Measurements from ENCODE around the gene CPB2. TPM values are rescaled to one million over a fixed set of nuclear protein-coding genes. Genes with fewer than 3 reads are reported as not detected.

Gene CPB2
- total RNA-seq, 4 donors from 2014 or later, result not detected

DNA sequence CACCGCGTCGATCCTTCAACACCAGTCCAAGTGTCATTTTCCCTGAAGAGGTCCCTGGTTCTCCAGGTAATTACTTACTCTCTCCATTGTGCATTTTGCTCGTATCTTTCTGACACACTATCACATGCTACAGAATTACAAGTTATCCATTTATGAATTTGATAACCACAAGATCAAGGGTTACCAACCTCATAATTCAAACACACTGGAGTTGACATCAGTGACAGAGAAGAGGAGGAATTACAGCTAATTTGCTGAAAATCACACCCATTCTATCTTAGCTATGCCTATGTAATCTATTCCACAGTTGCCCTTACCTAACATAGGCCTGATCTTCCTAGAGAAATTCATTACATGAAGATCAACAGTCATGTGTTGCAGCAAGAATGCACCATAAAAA is 66.5 kb downstream of the CPB2 start:
- Histone ChIP-seq H3K27ac (no peak overlapping the region), H3K4me3 (no peak overlapping the region), H3K36me3 (peaks cover 0 to 93% (median 5%) of the 10 kb centered on the region in 3 donors), H3K9me3 (no peaks in the 10 kb centered on the region), H3K27me3 (no peaks in the 10 kb centered on the region), H3K4me1 (no peaks in the 10 kb centered on the region)
- intact Hi-C loops (cut with DNase I), result no loop called here
- DNase-seq, result no peak
- WGBS, 2 donors, result 95 to 97% methylated on average over 4 of the region's 4 CpGs
- TF ChIP-seq, protein P1, sequence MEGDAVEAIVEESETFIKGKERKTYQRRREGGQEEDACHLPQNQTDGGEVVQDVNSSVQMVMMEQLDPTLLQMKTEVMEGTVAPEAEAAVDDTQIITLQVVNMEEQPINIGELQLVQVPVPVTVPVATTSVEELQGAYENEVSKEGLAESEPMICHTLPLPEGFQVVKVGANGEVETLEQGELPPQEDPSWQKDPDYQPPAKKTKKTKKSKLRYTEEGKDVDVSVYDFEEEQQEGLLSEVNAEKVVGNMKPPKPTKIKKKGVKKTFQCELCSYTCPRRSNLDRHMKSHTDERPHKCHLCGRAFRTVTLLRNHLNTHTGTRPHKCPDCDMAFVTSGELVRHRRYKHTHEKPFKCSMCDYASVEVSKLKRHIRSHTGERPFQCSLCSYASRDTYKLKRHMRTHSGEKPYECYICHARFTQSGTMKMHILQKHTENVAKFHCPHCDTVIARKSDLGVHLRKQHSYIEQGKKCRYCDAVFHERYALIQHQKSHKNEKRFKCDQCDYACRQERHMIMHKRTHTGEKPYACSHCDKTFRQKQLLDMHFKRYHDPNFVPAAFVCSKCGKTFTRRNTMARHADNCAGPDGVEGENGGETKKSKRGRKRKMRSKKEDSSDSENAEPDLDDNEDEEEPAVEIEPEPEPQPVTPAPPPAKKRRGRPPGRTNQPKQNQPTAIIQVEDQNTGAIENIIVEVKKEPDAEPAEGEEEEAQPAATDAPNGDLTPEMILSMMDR (IDR thresholded peaks at IDR 0.05), result no peak
- TF ChIP-seq POLR2A (IDR thresholded peaks at IDR 0.05), result no peak

DNA sequence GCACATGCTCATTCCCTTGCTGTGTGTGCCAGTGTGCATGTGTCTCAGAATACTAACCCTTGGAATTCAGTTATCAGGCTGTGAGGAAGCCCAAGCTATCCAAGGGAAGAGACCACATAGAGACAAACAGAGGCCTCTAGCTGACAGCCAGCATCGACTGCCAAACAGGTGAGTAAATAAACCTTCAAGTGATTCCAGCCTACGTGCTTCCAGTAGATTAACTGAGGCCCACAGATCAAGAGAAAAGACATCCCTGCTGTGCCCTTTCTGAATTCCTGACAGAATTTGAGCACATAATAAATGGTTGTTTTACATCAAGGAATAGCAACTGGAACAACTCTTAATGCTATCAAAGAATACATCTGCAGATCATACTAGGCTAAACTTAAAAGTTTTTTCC is 69.8 kb downstream of the CPB2 start:
- Histone ChIP-seq H3K9me3 (no peaks in the 10 kb centered on the region), H3K4me3 (no peak overlapping the region), H3K27ac (no peak overlapping the region), H3K36me3 (peaks cover 0 to 77% (median 5%) of the 10 kb centered on the region in 3 donors), H3K27me3 (no peaks in the 10 kb centered on the region), H3K4me1 (no peaks in the 10 kb centered on the region)
- intact Hi-C loops (cut with DNase I), result no loop called here
- 64 to 88% methylated on average over 2 of the region's 2 CpGs for WGBS, 2 donors
- no peak for DNase-seq
- TF ChIP-seq POLR2A (IDR thresholded peaks at IDR 0.05), result no peak
- TF ChIP-seq, protein P1 (IDR thresholded peaks at IDR 0.05), result no peak

DNA sequence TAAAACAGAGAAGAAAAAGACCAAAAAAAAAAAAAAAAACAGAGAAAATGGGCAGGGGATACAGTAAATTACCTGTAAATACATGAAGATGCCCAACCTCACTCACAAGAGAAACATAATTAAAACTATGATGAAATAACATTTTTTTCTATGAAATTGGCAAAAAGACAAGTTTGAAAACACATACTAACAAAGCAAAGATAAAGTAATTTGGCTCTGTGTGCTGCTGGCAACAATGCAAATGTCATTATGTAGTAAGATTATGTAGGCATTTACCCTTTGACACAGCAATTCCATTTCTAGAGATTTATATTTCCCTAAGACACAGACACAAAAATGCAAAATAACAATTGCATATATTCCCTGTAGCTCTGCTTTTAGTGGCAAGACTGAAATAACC is 72.5 kb downstream of the CPB2 start:
- DNase-seq, result no peak
- TF ChIP-seq, protein P1 (IDR thresholded peaks at IDR 0.05), result no peak
- TF ChIP-seq POLR2A (IDR thresholded peaks at IDR 0.05), result no peak
- intact Hi-C loops (cut with DNase I), result no loop called here
- no peak overlapping the region for H3K27ac ChIP-seq
- H3K4me1 ChIP-seq, result no peaks in the 10 kb centered on the region
- no peaks in the 10 kb centered on the region for H3K9me3 ChIP-seq
- H3K36me3 ChIP-seq, result peaks cover 0 to 60% (median 0%) of the 10 kb centered on the region in 3 donors
- H3K27me3 ChIP-seq, result no peaks in the 10 kb centered on the region
- H3K4me3 ChIP-seq, result no peak overlapping the region

DNA sequence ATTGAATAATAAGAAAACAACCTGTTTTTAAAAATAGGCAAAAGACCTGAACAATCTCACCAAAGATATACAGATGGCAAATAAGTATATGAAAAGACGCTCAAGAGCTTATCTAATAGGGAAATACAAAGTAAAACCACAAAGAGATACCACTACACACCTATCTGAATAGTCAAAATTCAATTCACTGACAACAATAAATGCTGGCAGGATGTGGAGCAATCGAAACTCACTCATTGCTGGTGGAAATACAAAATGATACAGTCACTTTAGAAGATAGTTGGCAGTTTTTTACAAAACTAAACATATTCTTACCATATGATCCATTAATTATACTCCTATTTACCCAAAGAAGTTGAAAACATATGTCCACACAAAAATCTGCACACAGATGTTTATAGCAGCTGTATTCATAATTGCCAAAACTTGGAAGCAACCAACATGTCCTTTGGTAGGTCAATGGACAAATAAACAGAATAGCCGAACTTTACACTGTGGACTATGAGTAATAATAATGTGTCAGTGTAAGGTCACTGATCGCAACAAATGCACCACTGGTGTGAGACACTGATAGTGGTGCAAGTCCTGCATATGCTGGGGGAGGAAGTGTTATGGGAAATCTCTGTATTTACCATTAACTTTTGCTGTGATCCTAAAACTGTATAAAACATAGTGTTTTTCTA is 73.1 kb downstream of the CPB2 start:
- H3K4me1 ChIP-seq, result no peaks in the 10 kb centered on the region
- H3K27ac ChIP-seq, result no peak overlapping the region
- intact Hi-C loops (cut with DNase I), result no loop called here
- no peak overlapping the region for H3K4me3 ChIP-seq
- H3K9me3 ChIP-seq, result no peaks in the 10 kb centered on the region
- no peak for DNase-seq
- H3K36me3 ChIP-seq, result peaks cover 0 to 53% (median 0%) of the 10 kb centered on the region in 3 donors
- TF ChIP-seq, protein P1 (IDR thresholded peaks at IDR 0.05), result no peak
- no peak for TF ChIP-seq POLR2A (IDR thresholded peaks at IDR 0.05)
- WGBS, 2 donors, result 83 to 87% methylated on average over 4 of the region's 4 CpGs
- no peaks in the 10 kb centered on the region for H3K27me3 ChIP-seq

DNA sequence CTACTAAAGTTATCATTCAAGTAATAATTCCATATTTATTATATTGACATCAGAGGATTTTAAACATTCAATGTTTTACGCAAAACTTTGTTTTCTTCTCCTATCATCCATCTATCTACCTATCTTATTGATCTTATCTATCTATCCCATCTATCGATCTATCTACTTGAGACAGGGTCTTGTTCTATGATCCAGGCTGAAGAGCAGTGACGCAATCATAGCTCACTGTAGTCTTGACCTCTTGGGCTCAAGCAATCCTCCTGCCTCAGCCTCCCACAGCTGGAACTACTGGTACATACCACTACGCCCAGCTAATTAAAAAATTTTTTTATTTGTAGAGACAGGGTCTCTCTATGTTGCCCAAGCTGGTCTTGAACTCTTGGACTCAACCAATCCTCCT is 79.7 kb downstream of the CPB2 start:
- H3K36me3 ChIP-seq, result peaks cover 0 to 9% (median 0%) of the 10 kb centered on the region in 3 donors
- H3K27me3 ChIP-seq, result no peaks in the 10 kb centered on the region
- 92 to 95% methylated on average over 4 of the region's 4 CpGs for WGBS, 2 donors
- TF ChIP-seq POLR2A (IDR thresholded peaks at IDR 0.05), result no peak
- TF ChIP-seq, protein P1 (IDR thresholded peaks at IDR 0.05), result no peak
- DNase-seq, result no peak
- H3K4me1 ChIP-seq, result no peaks in the 10 kb centered on the region
- intact Hi-C loops (cut with DNase I), result no loop called here
- H3K27ac ChIP-seq, result no peak overlapping the region
- no peak overlapping the region for H3K4me3 ChIP-seq
- no peaks in the 10 kb centered on the region for H3K9me3 ChIP-seq
